SK-N-SH treated with all-trans-retinoic acid at 6 μM for 48 hours (cell line): Measurements from ENCODE around the gene KPNB1.

Experiments used
- GLIS3 ChIP-seq: fragments of 250-450 bp; sonication (Bioruptor Pico); IDR thresholded peaks from 2 replicates; pipeline ENCODE4 v1.5.0; 2020; ENCODE audit warnings: mild to moderate bottlenecking, moderate library complexity
- ISL1 ChIP-seq: fragments of 250-450 bp; sonication (Bioruptor Pico); IDR thresholded peaks from 2 replicates; pipeline ENCODE4 v2.1.2; 2022; ENCODE audit warnings: mild to moderate bottlenecking, moderate library complexity
- PPARA ChIP-seq: fragments of 250-450 bp; sonication (Bioruptor Pico); IDR thresholded peaks from 2 replicates; pipeline ENCODE4 v1.5.0; 2020; ENCODE audit warnings: mild to moderate bottlenecking, borderline replicate concordance
- RARB ChIP-seq: fragments of 250-450 bp; sonication (Bioruptor Pico); IDR thresholded peaks from 2 replicates; pipeline ENCODE4 v1.8.0; 2021; ENCODE audit warnings: mild to moderate bottlenecking, moderate library complexity
- ZC3H10 ChIP-seq: fragments of 250-450 bp; sonication (Bioruptor Pico); IDR thresholded peaks from 2 replicates; pipeline ENCODE4 v1.5.1; 2021; ENCODE audit warnings: mild to moderate bottlenecking, moderate library complexity
- ZFP30 ChIP-seq: fragments of 450-650 bp; formaldehyde crosslinking; IDR thresholded peaks from 2 replicates; pipeline ENCODE4 v1.5.0; 2022; ENCODE audit warnings: mild to moderate bottlenecking, moderate library complexity
- ZNF8 ChIP-seq: fragments of 450-650 bp; formaldehyde crosslinking; IDR thresholded peaks from 2 replicates; pipeline ENCODE4 v1.5.0; 2020; ENCODE audit warnings: mild to moderate bottlenecking, moderate library complexity
- TF ChIP-seq, protein P1 (sequence below): fragments of 250-450 bp; sonication (Bioruptor Pico); IDR thresholded peaks from 2 replicates; pipeline ENCODE4 v1.8.0; 2021; ENCODE audit warnings: low read depth, mild to moderate bottlenecking, moderate library complexity, borderline replicate concordance
- TF ChIP-seq, protein P2 (sequence below): fragments of 250-450 bp; sonication (Bioruptor Pico); IDR thresholded peaks from 2 replicates; pipeline ENCODE4 v1.5.1; 2020; ENCODE audit warnings: low read depth, mild to moderate bottlenecking, moderate library complexity
- TF ChIP-seq, protein P3 (sequence below): fragments of 250-450 bp; sonication (Bioruptor Pico); IDR thresholded peaks from 2 replicates; pipeline ENCODE4 v1.8.0; 2020; ENCODE audit warnings: mild to moderate bottlenecking, moderate library complexity, borderline replicate concordance

DNA sequence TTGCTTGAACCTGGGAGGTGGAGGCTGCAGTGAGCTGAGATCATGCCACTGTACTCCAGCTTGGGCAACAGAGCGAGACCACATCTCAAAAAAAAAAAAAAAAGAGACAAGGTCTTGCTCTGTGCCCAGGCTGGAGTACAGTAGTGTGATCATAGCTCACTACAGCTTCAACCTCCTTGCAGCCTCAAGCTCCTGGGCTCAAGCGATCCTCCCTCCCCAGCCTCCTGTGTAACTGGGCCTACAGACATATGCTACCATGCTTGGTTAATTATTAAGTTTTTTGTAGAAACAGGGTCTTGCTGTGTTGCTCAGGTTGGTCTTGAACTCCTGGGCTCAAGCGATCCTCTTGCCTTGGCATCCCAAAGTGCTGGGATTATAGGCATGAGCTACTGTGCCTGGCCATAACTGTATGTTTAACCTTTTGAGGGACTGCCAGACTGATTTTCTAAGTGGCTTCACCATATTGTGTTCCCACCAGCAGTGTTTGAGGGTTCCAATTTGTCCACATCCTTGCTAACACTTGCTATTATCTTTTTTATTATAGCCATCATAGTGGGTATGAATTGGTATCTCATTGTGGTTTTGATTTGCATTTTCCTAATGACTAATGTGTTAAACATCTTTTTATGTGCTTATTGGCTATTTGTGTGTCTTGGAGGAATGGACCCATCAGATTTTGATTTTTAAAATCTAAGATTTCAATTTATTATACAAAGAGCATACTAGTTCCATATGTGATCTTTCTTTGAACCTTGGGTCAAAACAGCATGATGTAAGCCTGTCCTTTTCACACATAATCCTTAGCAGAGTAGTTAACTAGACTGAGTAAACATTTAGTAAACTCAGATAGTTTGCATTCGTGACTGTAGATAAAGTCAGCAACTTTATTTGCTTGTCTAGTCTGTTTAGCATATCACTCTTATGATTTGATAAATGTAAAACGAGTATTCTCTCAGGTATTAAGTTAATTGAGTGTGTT, 38.1 kb upstream of the KPNB1 start:
- TF ChIP-seq ZFP30 = no peak
- TF ChIP-seq, protein P1, sequence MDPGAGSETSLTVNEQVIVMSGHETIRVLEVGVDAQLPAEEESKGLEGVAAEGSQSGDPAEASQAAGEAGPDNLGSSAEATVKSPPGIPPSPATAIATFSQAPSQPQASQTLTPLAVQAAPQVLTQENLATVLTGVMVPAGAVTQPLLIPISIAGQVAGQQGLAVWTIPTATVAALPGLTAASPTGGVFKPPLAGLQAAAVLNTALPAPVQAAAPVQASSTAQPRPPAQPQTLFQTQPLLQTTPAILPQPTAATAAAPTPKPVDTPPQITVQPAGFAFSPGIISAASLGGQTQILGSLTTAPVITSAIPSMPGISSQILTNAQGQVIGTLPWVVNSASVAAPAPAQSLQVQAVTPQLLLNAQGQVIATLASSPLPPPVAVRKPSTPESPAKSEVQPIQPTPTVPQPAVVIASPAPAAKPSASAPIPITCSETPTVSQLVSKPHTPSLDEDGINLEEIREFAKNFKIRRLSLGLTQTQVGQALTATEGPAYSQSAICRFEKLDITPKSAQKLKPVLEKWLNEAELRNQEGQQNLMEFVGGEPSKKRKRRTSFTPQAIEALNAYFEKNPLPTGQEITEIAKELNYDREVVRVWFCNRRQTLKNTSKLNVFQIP (CRISPR knock-in tag) = no peak
- TF ChIP-seq, protein P2, sequence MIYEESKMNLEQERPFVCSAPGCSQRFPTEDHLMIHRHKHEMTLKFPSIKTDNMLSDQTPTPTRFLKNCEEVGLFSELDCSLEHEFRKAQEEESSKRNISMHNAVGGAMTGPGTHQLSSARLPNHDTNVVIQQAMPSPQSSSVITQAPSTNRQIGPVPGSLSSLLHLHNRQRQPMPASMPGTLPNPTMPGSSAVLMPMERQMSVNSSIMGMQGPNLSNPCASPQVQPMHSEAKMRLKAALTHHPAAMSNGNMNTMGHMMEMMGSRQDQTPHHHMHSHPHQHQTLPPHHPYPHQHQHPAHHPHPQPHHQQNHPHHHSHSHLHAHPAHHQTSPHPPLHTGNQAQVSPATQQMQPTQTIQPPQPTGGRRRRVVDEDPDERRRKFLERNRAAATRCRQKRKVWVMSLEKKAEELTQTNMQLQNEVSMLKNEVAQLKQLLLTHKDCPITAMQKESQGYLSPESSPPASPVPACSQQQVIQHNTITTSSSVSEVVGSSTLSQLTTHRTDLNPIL (CRISPR knock-in tag) = no peak
- TF ChIP-seq RARB (CRISPR knock-in tag) = no peak
- no peak for TF ChIP-seq ZC3H10 (CRISPR knock-in tag)
- no peak for TF ChIP-seq GLIS3 (CRISPR knock-in tag)
- TF ChIP-seq ISL1 (CRISPR knock-in tag) = no peak
- TF ChIP-seq PPARA (CRISPR knock-in tag) = no peak
- TF ChIP-seq, protein P3, sequence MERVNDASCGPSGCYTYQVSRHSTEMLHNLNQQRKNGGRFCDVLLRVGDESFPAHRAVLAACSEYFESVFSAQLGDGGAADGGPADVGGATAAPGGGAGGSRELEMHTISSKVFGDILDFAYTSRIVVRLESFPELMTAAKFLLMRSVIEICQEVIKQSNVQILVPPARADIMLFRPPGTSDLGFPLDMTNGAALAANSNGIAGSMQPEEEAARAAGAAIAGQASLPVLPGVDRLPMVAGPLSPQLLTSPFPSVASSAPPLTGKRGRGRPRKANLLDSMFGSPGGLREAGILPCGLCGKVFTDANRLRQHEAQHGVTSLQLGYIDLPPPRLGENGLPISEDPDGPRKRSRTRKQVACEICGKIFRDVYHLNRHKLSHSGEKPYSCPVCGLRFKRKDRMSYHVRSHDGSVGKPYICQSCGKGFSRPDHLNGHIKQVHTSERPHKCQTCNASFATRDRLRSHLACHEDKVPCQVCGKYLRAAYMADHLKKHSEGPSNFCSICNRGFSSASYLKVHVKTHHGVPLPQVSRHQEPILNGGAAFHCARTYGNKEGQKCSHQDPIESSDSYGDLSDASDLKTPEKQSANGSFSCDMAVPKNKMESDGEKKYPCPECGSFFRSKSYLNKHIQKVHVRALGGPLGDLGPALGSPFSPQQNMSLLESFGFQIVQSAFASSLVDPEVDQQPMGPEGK (CRISPR knock-in tag) = no peak
- no peak for TF ChIP-seq ZNF8
